Activated CD8-positive, alpha-beta memory T cell treated with anti-CD3 and anti-CD28 coated beads for 1 hour (primary cell): Measurements from ENCODE around the gene WDR93.
"Not testable (repeated sequence)": the region's sequence is repeated elsewhere in the genome, so short reads cannot be mapped to it uniquely, and the experiment has no call there.

ENCODE experiments used
- DNase-seq, 2 donors: peaks; one replicate each; pipeline ENCODE4 v3.0.0-alpha.2; 2020; ENCODE audit warnings: low read depth in 1 of 2; ENCODE audit errors: extremely low read depth in 1 of 2

WDR93 gene

GRCh38 chr15:89766357-89767311 is 76.0 kb downstream of the WDR93 start:
- DNase-seq = no peak

GRCh38 chr15:89767411-89767915 is 76.9 kb downstream of the WDR93 start:
- no peak for DNase-seq

GRCh38 chr15:89768071-89768500 is 77.5 kb downstream of the WDR93 start:
- no peak for DNase-seq

- no peak for DNase-seq
Measured at GRCh38 chr15:89769366-89769765, 78.8 kb downstream of the WDR93 start.

GRCh38 chr15:89770041-89770440 is 79.4 kb downstream of the WDR93 start:
- DNase-seq = no peak

GRCh38 chr15:89772932-89773583 is 82.4 kb downstream of the WDR93 start:
- DNase-seq = no peak

GRCh38 chr15:89774492-89774891 is 83.9 kb downstream of the WDR93 start:
- no peak for DNase-seq

GRCh38 chr15:89775815-89776214 is 85.2 kb downstream of the WDR93 start:
- no peak for DNase-seq

- DNase-seq = peak in 1 of 2 donors; percentile 22
Measured at GRCh38 chr15:89776274-89777072, 85.9 kb downstream of the WDR93 start, which contains the start of gene MESP2. Gene MESP2, plus strand, starts transcription at chr15:89776332. Its CDS starts 26 bp downstream, at chr15:89776358.

- no peak for DNase-seq
Measured at GRCh38 chr15:89777073-89777751, 86.6 kb downstream of the WDR93 start.

- no peak for DNase-seq
Measured at GRCh38 chr15:89777782-89778380, 87.3 kb downstream of the WDR93 start.

GRCh38 chr15:89778861-89779260 is 88.2 kb downstream of the WDR93 start:
- no peak for DNase-seq

GRCh38 chr15:89780601-89781000 is 90.0 kb downstream of the WDR93 start:
- no peak for DNase-seq

- DNase-seq = no peak
Measured at GRCh38 chr15:89781055-89781454, 90.4 kb downstream of the WDR93 start.

- DNase-seq = no peak
Measured at GRCh38 chr15:89781891-89782618, 91.4 kb downstream of the WDR93 start.

- DNase-seq = not testable (repeated sequence)
Measured at GRCh38 chr15:89782619-89782950, 92.0 kb downstream of the WDR93 start.

GRCh38 chr15:89783111-89783860 is 92.7 kb downstream of the WDR93 start:
- DNase-seq = no peak

- no peak for DNase-seq
Measured at GRCh38 chr15:89783861-89784685, 93.5 kb downstream of the WDR93 start.
